ES-I3 (cell line): Measurements from ENCODE around the gene RAB29.

ENCODE experiments used
- H3K36me3 ChIP-seq: 2 replicates; pipeline ENCODE4 v1.6.1; 2013; ENCODE audit warnings: mild to moderate bottlenecking, low read length, control low read depth, moderate library complexity; ENCODE audit not compliant: insufficient read depth
- H3K4me1 ChIP-seq: 2 replicates; pipeline ENCODE4 v1.6.1; 2013; ENCODE audit warnings: mild to moderate bottlenecking, control low read depth, low read length; ENCODE audit not compliant: insufficient read depth
- H3K9ac ChIP-seq: 2 replicates; pipeline ENCODE4 v1.6.1; 2013; ENCODE audit warnings: low read depth, mild to moderate bottlenecking, low read length, moderate library complexity
- H3K9me3 ChIP-seq: 2 replicates; pipeline ENCODE4 v1.6.1; 2013; ENCODE audit warnings: mild to moderate bottlenecking, low read length, moderate library complexity; ENCODE audit not compliant: control insufficient read depth, insufficient read depth

RAB29 gene

GRCh38 chr1:205805082-205805711 lies 29.9 kb upstream of the RAB29 start:
- H3K36me3 ChIP-seq = no peaks in the 10 kb centered on the region
- H3K9ac ChIP-seq = no peak overlapping the region
- H3K9me3 ChIP-seq = no peaks in the 10 kb centered on the region
- H3K4me1 ChIP-seq = no peaks in the 10 kb centered on the region

GRCh38 chr1:205804605-205805004 lies 29.3 kb upstream of the RAB29 start:
- Histone ChIP-seq H3K9me3 (no peaks in the 10 kb centered on the region), H3K9ac (no peak overlapping the region), H3K36me3 (no peaks in the 10 kb centered on the region), H3K4me1 (no peaks in the 10 kb centered on the region)

- no peaks in the 10 kb centered on the region for H3K36me3 ChIP-seq
- H3K9me3 ChIP-seq = no peaks in the 10 kb centered on the region
- H3K4me1 ChIP-seq = no peaks in the 10 kb centered on the region
- H3K9ac ChIP-seq = no peak overlapping the region
Observed at GRCh38 chr1:205803986-205804385, 28.7 kb upstream of the RAB29 start.

- H3K36me3 ChIP-seq = peaks cover 9% of the 10 kb centered on the region; the same call in 1 of the 2 replicates
Observed at GRCh38 chr1:205802060-205802459, 26.8 kb upstream of the RAB29 start.

GRCh38 chr1:205800981-205801703 lies 25.9 kb upstream of the RAB29 start:
- Histone ChIP-seq H3K4me1 (no peaks in the 10 kb centered on the region), H3K9me3 (no peaks in the 10 kb centered on the region), H3K9ac (no peak overlapping the region), H3K36me3 (peaks cover 13% of the 10 kb centered on the region; the same call in 1 of the 2 replicates)

More at GRCh38 chr1:205802060-205802459, 26.8 kb upstream of the RAB29 start:
- no peaks in the 10 kb centered on the region for H3K9me3 ChIP-seq
- no peaks in the 10 kb centered on the region for H3K4me1 ChIP-seq
- no peak overlapping the region for H3K9ac ChIP-seq

- no peak overlapping the region for H3K9ac ChIP-seq
- H3K36me3 ChIP-seq = peaks cover 13% of the 10 kb centered on the region; the same call in 1 of the 2 replicates
- no peaks in the 10 kb centered on the region for H3K4me1 ChIP-seq
- H3K9me3 ChIP-seq = no peaks in the 10 kb centered on the region
Observed at GRCh38 chr1:205800427-205800826, 25.1 kb upstream of the RAB29 start.

- Histone ChIP-seq H3K9ac (no peak overlapping the region), H3K4me1 (no peaks in the 10 kb centered on the region), H3K9me3 (no peaks in the 10 kb centered on the region), H3K36me3 (peaks cover 13% of the 10 kb centered on the region; the same call in 1 of the 2 replicates)
Observed at GRCh38 chr1:205798577-205798976, 23.3 kb upstream of the RAB29 start.

- H3K4me1 ChIP-seq = 0 out of 2 replicates have a peak, but pooled peaks cover 3% of the 10 kb centered on the region
- H3K9ac ChIP-seq = no peak overlapping the region
- peaks cover 13% of the 10 kb centered on the region; the same call in 1 of the 2 replicates for H3K36me3 ChIP-seq
- H3K9me3 ChIP-seq = no peaks in the 10 kb centered on the region
Observed at GRCh38 chr1:205797168-205797567, 21.9 kb upstream of the RAB29 start.

GRCh38 chr1:205794011-205794730 lies 18.9 kb upstream of the RAB29 start:
- H3K9me3 ChIP-seq = no peaks in the 10 kb centered on the region
- H3K4me1 ChIP-seq = 0 out of 2 replicates have a peak, but pooled peaks cover 3% of the 10 kb centered on the region
- no peak overlapping the region for H3K9ac ChIP-seq
- peaks cover 18% of the 10 kb centered on the region for H3K36me3 ChIP-seq

GRCh38 chr1:205792961-205793673 lies 17.8 kb upstream of the RAB29 start:
- Histone ChIP-seq H3K9me3 (no peaks in the 10 kb centered on the region), H3K9ac (no peak overlapping the region), H3K4me1 (0 out of 2 replicates have a peak, but pooled peaks cover 3% of the 10 kb centered on the region), H3K36me3 (peaks cover 15% of the 10 kb centered on the region)

- Histone ChIP-seq H3K36me3 (peaks cover 13% of the 10 kb centered on the region), H3K9me3 (no peaks in the 10 kb centered on the region), H3K9ac (no peak overlapping the region), H3K4me1 (0 out of 2 replicates have a peak, but pooled peaks cover 3% of the 10 kb centered on the region)
Observed at GRCh38 chr1:205792481-205792881, 17.2 kb upstream of the RAB29 start.

GRCh38 chr1:205791568-205792180 lies 16.4 kb upstream of the RAB29 start:
- Histone ChIP-seq H3K4me1 (0 out of 2 replicates have a peak, but pooled peaks cover 3% of the 10 kb centered on the region), H3K9me3 (no peaks in the 10 kb centered on the region), H3K9ac (no peak overlapping the region), H3K36me3 (peaks cover 6% of the 10 kb centered on the region)

- no peak overlapping the region for H3K9ac ChIP-seq
- H3K36me3 ChIP-seq = peaks cover 5% of the 10 kb centered on the region; the same call in 1 of the 2 replicates
- no peaks in the 10 kb centered on the region for H3K9me3 ChIP-seq
- no peaks in the 10 kb centered on the region for H3K4me1 ChIP-seq
Observed at GRCh38 chr1:205787287-205787916, 12.1 kb upstream of the RAB29 start.
